HG03457 (cell line): ENCODE measurements around the gene H3-3A.
A peak's percentile ranks its signal among the peaks of the same experiment; 100 is the strongest.
"Not testable (repeated sequence)": the region's sequence is repeated elsewhere in the genome, so short reads cannot be mapped to it uniquely, and the experiment has no call there.

ENCODE experiments used
- ATAC-seq: cut with Tn5 transposase; IDR thresholded peaks from one replicate; pipeline ENCODE4 v1.9.1; 2021; ENCODE audit warnings: moderate number of reproducible peaks; ENCODE audit not compliant: unreplicated experiment

The H3-3A gene

GRCh38 chr1:226083302-226084101 is 21.0 kb downstream of the H3-3A start:
- ATAC-seq, result peak; percentile 87

DNA sequence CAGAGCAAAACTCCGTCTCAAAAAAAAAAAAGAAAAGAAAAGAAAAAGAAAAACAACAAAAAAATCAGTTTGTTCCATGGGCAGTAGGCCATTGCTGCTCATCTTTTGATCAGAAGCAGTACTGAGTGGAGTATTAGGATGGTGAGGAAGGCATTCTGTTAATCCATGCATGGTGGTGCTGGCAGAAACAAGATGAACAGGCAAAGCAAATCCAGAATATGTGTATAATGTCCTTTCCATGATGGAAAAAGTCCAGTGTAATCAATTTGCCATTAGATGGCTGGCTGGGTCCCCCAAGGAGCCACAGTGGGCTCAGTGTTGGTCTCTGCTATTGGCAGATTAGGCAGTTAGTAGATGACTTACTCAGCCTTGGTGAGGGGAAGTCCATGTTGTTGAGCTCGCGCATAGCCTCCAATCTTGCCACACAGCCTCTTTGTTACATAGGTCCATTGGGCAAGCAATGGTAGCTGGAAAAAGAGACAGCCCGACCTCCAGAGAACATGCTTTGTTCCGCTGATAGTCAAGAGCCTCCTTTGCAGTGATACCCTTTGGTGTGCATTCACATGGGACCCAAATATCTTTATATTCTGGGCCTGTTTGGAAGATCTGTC is 23.3 kb downstream of the H3-3A start:
- ATAC-seq, result no peak

- ATAC-seq, result no peak
Observed at GRCh38 chr1:226086776-226087175, 24.3 kb downstream of the H3-3A start.

GRCh38 chr1:226091461-226091860 is 28.9 kb downstream of the H3-3A start:
- ATAC-seq, result no peak

- ATAC-seq, result not testable (repeated sequence)
Observed at GRCh38 chr1:226092048-226092820, 29.7 kb downstream of the H3-3A start.

DNA sequence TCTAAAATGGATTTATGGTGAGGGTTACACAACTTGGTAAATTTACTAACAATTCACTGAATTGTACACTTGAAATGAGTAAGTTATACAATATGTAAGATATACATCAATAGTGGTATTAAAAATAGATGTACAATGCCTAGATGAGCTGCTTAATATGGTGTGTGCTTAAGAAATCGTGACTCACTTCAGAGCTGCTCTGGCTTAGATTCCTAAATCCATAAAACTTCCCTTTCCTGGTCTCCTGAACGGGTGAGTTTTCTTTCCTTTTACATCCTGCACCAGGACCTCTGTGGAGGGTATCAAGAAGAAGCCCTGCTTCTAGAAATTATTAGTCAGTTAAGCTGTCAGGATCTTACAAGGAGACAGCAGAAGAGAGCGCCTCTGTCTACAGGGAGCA is 30.4 kb downstream of the H3-3A start:
- no peak for ATAC-seq

GRCh38 chr1:226093621-226094020 is 31.1 kb downstream of the H3-3A start:
- ATAC-seq, result no peak

DNA sequence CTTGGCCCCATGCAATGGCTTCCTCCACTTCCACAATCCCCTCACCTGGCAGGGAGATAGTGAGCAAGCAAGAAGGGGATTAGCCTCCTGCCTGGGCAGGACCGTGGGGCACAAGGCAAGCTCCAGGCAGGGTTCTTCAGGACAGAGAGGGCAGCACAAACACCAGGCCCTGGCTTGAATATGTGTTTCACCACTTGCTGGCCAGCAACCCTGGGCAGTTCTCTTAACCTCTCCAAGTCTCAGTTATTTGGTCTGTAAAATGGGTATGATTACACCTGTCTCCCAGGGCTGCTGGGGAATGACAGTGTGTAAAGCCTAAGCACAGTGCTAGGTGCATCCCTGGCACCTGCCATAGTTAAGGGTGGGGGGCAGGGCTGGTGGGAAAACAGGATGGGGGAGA is 31.9 kb downstream of the H3-3A start:
- no peak for ATAC-seq

DNA sequence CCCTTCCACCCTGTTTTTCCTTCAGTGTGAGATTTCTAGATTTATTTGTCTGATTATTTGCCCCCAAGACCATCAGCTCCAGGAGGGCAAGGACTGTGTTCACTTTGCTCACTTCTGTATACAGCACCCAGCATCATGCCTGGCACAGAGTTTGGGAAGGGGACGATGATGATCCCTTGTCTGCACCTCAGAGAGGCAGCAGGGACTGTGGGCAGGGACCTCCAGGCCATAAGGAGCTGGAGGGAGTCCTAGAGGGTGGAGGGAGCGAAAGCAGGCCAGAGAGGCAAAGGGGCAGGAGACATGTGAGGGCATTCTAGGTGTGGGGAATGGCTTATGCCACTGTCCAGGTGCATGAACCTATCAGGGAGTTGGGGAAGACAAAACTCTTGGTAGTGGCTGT is 32.8 kb downstream of the H3-3A start:
- no peak for ATAC-seq

DNA sequence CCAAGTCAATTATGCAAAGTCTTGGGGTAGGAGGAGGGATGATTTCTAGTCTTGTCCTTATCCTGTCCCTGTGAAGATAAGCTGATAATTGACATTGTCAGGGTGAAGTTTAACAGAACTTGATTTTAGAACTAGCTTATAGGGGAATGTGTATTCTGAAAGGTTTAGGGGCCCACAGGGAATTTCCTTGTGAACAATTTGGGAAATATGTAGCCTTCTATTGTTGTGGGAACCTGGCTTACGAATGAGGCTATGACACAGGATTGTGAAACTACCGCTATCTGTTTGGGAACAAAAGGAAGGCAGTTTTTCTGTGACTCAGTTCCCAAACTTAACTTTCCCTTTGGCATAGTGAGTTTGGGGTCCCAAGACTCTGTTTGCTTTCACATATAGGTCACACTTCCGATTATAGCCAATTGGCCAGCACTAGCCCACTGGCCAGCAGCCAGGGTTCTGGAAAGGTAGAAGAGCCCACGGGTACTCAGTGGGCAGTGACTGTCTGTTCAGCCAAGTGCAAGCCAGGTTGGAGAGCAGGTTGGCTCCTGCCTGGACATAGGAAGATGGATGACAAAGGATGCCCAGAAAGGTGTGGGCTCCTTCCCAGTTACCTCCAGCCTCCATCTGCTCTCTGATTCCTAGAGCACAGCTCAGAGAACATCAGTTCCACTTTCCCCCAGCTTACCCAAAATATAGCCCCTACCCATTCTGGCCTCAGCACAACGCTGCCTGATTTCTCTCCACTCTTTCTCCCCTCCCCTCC is 35.5 kb downstream of the H3-3A start:
- no peak for ATAC-seq

DNA sequence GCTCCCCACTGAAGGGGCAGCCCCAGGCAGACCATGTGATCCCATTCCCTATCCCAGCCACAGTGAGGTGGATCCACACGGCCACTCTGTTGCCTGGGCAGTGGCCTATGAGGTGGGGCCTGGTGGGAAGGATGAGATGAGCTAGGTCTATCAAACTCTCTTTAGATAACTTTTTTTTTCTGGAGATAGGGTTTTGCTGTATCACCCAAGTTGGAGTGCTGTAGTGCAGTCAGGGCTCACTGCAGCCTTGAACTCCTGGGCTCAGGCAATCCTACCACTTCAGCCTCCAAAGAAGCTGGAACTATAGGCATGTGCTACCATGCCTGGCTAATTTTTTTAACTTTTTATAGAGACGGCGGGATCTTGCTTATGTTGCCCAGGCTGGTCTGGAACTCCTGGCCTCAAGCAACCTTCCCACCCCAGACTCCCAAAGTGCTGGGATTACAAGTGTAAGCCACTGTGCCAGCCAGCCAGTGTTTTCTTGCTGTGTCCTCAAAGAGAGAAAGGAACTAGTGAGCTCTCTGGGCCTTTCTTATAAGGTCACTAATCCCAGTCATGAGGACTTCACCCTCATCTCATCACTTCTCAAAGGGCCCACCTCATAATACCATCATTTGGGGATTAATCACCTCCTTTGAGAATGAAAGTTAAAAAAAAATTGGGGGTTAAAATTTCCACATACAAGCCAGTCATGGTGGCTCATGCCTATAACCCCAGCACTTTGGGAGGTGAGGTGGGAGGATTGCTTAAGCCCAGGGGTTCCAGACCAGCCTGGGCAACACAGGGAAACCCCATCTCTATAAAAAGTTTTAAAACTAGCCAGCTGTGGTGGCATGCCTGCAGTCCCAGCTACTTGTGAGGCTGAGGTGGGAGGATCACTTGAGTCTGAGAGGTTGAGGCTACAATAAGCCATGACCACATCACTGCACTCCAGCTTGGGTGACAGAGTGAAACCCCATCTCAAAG is 36.6 kb downstream of the H3-3A start:
- no peak for ATAC-seq

DNA sequence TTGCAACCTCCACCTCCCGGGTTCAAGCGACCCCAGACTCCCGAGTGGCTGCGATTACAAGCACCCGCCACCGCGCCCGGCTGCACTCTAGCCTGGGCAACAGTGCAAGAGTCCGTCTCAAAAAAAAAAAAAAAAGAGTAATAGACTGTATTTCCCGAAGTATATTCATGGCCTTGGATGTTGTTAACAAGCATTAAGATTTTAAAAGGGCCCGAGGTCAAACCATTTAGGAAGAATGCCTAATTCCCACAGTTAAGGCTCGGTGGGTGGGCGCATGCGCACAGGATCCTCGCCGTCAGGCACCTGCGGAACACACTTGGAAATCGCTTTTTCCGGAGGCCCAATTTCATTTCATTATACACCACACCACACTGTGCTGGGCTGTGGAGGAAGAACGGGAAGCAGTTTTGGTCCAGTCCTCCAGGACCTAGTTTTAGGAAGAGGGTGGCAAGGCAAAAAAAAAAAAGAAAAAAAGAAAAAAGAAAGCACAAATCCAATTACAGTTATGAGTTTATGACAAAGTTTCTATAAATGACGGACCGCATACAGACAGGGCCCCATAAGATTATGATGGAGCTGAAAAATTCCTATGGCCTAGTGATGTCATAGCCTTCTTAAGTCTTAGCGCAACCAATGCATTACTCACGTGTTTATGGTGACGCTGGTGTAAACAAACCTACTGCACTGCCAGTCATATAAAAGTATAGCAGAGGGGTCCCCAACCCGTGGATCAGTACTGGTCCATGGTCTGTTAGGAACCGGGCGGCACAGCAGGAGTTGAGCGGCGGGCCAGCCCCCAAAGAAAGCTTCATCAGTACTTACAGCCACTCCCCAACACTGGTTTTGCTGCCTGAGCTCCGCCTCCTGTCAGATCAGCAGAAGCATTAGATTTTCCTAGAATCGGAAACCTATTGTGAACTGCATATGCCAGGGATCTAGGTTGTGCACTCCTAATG is 38.2 kb downstream of the H3-3A start:
- ATAC-seq, result no peak

DNA sequence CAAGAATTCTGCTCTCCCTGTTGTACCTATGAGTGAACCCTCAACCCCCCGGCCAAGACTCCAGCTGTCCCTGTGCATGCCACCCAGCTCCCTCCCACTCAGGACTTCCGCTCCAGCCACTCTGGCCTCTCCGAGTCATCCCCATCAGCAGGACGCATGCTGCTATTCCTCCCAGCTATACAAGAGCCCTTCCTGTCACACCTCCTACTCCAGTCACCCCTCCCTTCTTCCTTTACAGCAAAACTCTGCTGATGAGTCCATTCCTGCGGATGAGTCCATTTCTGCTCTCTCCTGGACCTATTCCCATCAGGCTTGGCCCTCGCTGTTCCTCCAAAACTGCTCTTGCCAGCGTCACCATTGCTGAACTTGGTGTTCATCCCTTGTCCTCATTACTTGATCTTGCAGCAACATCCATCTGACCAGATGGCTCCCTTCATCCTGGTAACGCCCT is 42.2 kb downstream of the H3-3A start:
- no peak for ATAC-seq

DNA sequence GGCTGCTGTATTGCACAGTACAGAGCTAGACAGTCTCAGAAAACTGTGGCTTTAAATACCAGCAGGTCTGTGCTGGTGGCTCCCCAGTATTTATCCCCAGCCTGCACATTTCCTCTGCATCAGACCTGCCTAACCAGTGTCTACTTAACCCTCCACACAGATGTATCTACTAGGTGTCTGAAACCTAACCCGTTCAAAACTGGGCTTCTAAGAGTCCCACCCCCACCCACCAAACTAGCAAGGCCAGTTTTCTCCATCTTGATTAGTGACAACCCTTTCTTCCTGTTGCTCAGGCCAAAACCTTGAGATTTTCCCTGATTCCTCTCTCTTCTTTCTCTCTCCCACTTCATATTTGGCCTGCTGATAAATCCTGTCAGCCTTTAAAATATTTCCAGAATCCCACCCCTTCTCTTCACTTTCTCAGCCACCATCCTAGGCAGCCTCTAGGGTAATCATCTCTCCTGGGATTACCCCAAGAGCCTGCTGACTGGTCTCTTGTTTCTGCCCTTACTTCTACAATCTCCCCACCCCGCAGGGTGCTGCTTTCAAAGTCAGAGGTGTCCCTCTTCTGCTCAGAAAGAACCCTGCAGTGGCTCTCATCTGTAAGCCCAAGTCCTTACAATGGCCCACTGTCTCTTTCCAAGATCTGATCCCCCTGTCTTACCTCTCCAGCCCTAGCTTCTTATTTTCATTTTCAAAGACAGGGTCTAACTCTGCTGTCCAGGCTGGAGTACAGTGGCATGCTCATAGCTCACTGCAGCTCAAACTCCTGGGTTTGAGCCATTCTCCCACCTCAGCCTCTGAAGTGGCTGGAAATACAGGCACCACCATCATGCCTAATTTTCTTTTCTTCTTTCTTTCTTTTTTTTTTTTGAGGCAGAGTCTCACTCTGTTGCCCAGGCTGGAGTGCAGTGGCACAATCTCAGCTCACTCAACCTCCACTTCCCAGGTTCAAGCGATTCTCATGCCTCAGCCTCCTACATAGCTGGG is 45.2 kb downstream of the H3-3A start:
- no peak for ATAC-seq

GRCh38 chr1:226108935-226109828 is 46.7 kb downstream of the H3-3A start:
- peak; percentile 6 for ATAC-seq

DNA sequence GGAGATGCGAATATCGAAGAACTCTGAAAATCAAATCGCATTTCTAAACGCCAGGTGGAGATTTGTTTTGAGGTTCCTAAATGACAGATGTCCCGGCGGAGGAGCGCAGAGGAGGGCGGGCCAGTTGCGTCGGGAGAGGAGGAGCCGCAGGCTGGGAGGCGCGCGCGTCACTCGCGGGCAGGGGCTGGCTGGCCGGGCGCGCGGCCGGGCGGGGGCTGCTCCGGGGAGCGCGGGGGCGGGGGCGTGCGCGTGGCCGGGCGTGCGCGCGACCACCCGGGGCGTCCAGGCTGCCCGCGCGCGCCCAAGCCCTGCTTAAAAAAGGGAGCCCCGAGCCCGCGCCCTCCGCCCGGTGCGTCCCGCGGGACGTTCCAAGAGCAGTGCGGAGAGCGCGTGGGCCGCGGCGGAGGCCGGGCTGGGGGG is 47.3 kb downstream of the H3-3A start:
- ATAC-seq, result peak; percentile 61
